Middle frontal gyrus (tissue), 1 donor: ENCODE data around the gene ITGB3.
"Not testable (repeated sequence)": the region's sequence is repeated elsewhere in the genome, so short reads cannot be mapped to it uniquely, and the experiment has no call there.

ENCODE experiments used
- DNase-seq: peaks from one replicate; pipeline ENCODE4 v3.0.0-alpha.2; 2015; ENCODE audit warnings: low spot score; ENCODE audit errors: extremely low spot score

ITGB3 gene

DNA sequence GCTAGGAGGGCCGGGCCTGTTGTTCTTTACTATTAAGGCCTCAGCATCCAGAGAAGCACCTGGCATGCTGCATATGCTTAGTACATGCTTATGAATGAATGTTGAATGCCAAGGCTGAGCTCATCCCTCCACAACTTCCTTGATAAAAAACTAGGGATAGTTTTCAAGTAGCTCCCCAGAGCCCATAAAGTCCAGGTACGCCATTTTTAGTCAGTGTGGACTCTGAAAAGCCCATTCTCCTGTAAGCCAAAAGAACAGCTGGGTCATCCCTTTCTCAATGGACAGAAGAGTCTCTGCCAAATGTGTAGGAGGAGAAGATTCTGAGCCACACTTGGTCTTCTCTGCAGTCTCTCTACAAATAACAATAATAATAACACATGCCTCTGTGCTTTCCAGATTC is 8.9 kb upstream of the ITGB3 start:
- DNase-seq = no peak

DNA sequence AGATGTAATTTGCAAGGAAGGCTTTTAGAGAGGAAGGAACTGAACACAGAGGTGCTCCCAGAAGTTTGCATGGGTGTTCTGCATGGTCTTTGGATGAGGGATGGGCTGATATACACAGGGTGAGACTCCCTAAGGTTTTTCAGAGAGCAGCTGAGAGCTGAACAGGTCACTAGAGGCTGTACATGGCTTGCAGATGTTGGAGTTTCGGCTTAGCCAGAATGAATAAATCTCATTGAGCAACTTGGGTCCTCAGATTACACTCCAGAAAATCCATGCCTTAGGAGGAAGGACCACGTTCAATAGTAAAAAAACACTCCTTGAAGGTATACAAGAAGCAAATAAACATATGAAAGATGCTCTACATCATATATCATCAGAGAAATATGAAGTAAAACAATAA is 7.5 kb upstream of the ITGB3 start:
- DNase-seq = no peak

DNA sequence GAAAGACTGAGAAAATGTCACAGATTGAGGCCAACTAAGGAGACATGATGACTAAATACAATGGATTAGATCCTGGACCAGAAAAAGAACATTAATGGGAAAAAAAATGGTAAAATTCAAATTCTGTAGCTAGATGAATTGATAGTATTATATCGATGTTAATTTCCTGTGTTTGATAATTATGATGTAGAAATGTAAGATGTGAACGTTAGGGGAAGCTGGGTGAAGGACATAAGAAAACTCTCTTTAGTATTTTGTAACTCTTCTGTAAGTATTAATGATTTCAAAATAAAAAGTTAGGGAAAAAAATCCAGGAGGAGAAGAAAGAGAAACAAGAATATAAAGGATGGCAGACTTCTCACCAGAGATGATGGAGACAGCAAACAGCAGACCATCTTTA is 2.8 kb upstream of the ITGB3 start:
- no peak for DNase-seq

DNA sequence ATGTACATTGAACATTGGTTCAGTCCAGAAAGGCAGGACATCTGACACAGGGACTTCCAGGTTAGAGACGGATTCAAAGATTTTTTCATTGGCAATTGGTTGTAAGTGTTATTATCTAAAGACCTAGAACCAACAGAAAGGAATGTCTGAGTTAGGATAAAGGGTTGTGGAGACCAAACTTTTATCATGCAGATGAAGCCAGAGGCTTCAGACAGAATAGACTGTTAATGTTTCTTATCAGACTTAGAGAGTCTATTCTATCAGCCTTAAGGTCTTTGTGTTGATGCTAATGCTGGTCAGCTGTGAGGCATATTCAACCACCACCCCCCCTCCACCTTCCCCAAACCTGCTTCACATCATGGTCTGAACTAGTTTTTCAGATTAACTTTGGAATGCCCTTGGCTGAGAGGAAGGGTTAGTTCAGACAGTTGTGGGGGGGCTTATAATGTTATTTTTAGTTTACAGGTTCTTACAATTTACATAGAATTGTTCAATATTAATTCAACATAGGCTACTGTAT is 2.1 kb upstream of the ITGB3 start:
- no peak for DNase-seq

DNA sequence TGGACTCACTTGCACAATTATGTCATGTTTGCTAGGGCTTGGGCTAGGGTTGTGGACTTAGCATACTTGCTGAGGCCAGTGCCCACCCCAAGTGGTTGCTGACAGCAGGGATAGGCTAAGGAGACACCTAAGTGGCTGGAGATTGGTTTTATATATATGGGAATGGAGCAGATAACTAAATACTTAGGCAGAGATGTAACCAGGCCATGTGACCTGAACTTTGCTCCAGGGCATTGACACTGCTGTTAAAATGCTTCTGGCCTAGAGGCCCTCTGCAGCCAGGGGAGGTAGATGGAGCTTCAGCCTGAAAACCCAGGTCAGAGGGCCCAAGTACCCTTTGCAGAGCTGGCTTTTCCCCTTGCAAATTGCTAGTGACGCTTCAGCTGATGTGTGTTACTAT is 1.4 kb upstream of the ITGB3 start:
- DNase-seq = no peak

DNA sequence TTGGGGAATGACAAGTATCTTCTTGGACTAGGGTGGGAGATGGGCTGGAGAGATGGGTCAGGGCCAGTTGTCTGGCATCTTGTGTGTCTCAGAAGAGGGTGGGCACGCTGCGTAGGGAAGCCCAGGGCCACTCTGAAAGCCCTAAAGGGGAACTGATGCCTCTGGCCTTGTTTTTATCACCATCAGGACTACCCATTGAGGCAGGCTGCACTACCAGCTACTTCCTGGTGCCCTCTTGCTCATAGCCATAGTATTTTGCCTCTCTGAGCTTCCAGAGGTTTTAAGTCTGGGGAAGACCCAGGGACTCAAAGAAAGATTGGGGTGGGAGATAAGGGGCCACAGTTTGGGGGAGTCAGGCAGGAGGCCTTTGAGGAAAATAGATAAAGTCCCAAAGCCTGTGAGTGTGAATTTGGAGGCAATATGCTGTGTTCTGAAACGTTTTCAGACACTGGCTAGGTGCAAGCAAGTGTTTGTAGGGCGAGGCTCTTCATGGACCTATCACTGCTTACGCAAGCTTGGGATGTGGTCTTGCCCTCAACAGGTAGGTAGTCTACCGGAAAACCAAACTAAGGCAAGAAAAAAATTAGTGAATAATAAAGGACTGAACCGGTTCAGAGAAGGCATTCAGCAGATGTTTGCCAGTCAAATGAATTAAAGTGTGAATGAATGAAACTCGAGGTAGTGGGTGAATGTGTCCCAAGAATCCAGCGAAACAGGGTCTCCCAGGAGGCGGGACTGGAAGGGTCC is 688 bp upstream of the ITGB3 start:
- DNase-seq = no peak

DNA sequence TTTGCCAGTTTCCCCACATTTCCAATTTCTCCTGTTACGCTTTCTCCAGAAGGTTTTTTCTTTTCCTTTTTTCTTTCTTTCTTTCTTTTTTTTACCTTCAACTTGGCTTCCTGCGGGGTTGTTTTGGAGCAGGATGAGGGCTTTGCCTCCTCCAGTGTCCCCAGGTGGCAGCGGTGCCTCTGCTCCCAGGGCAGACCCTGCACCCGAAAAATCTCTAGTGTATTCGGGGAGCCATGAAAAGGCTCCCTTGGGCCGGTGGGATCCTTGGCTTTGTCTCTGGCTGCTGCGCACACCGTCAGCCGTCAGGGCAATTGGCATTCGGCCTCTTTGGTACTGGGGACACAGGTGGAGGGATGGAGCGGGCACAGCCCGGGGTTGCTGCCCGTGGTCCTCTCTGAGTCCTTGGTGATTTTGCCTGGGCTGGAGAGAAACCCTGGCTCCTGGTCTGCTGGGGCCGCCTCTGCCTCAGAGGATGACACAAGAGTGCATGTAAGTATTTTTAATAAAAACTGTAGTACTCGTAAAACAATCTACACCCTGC is 846 bp downstream of the ITGB3 start:
- no peak for DNase-seq

DNA sequence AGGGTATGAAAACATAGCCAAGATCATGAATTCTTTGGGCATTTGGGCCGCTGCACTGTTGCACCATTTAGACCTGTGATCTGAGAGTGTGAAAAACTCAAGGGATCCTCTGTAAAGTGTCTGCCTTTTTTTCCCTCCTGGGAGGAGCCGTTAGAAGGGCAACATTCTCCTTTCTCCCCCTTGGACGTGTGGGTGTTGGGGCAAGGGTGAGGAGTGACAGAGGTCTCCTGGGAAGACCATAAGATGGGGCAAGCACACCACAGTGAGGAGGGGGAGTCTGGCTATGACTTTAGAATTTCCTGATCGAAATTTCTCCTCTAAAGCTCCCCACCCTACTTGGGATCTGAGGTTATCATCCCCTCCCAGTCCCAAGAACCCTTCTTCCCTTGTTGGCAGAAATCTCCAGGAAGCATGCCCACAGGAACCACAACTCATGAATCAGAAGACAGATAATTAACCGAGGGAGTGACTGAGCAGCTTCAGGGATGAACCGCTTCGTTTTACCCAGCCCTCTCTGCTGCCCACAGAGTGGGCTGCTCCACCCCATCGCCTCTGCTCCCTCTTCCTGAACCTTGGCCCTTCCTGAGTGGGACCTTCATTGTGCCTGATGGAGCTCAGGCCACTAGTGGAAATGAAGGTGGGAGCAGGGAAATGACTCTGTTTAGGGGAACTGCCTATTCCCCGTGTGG is 4.2 kb downstream of the ITGB3 start:
- no peak for DNase-seq

DNA sequence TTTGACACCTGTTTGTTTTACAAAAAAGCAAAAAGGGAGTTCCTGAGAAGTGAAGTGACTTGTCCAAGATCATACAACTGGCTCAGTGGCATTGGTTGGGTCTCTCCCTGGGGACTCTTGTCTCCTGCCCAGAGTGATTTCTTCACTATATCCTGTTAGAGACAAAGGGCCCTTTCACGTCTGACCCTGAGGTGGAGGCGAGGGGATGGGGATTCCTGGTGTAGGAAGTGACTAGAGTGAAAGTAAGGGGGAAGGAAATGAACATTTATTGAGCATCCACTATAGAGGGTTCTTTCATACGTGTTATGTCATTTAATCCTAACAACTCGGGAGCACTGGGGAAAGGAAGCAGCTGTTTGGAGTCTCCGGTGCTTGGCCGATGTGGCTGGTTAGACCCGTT is 9.0 kb downstream of the ITGB3 start:
- no peak for DNase-seq

DNA sequence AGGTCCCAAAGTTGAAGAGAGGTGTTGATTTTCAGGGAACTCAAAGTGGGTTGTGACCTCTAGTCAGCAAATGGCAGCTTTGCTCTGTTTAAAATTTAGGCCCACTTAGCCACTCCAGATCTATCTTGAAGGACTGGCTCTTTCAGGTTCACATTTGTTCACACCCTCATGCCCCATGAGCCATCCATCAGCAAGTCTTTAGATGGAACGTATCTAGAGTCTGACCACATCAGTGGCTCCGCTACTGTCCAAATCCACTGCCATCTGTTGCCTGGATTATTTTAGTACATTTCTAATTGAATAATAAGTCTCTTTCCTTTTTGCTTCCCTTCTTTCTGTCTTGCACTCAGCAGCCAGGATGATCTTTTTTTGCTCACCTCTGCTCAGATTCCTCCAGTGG is 10.5 kb downstream of the ITGB3 start:
- no peak for DNase-seq

DNA sequence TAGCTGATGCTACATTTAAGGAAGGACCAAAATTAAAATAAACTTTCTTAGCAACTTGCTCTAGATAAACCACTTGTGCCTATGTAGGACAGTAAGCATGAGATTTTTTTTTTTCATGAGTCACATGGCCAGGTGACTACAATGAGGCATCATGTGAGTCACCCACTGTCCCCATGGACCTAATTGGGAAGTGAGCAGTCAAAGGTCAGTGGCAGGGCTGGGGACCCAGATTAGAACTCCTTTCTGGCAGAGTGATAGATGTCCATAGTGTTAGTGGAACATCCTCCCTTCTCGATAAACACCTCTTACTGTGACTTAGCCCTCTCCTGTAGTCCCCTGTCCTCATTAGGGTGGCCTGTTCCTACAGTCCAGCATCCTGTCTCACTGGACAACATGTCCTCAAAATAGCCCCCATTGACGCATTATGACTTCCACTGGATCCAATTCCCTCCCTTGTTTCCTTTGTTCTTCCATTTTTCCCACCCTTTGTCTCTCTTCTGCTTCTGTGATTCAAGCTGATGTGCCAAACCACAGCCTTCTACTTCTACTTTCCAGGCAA is 12.4 kb downstream of the ITGB3 start:
- no peak for DNase-seq

DNA sequence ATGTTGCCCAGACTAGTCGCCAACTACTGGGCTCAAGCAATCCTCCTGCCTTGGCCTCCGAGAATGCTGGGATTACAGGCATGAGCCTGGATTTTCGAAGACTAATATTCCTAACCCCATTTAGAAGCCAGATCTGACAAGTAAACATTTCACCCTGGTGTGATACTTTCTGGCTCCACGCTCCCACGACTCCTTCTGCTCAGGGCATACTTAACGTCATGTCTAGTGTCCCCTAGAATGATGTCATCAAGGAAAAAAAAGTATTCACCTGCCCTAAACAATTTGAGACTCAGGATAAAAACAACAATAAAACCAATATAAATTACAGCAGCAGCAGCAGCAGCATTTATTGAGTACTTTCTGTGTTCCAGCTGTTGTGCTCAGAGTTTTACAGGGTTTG is 13.2 kb downstream of the ITGB3 start:
- no peak for DNase-seq

DNA sequence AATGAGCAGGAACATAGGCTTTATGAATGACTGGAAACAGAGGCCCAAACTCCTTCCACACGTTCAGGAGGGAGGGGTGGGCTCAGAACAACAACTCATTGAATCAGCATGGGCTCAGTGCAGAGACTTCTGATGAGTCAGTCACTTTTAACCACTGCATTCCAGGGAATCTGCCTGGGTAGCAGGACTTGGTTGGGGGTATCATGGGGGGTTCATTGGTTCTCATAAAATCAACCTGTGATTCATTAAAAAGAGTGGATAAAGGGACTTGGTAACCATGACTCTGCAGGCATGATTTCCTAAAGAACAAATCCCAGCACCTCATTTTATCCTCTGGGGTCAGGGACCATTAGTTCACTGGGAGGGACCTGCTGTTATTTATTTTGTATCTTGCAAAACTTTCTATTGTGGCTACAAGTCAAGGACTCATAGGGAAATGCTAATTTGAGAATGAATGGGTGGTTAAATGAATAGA is 13.8 kb downstream of the ITGB3 start:
- no peak for DNase-seq

DNA sequence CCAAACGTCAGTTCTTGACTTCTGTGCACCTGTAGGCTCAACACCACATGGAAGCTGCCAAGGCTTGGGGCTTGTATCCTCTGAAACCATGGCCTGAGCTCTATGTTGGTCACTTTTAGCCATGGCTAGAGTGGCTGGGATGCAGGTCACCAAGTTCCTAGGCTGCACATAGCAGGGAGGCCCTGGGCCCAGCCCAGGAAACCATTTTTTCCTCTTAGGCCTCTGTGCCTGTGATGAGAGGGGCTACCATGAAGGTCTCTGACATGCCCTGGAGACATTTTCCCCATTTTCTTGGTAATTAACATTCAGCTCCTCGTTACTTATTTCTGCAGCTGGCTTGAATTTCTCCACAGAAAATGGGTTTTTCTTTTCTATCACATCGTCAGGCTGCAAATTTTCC is 15.3 kb downstream of the ITGB3 start:
- DNase-seq = not testable (repeated sequence)

DNA sequence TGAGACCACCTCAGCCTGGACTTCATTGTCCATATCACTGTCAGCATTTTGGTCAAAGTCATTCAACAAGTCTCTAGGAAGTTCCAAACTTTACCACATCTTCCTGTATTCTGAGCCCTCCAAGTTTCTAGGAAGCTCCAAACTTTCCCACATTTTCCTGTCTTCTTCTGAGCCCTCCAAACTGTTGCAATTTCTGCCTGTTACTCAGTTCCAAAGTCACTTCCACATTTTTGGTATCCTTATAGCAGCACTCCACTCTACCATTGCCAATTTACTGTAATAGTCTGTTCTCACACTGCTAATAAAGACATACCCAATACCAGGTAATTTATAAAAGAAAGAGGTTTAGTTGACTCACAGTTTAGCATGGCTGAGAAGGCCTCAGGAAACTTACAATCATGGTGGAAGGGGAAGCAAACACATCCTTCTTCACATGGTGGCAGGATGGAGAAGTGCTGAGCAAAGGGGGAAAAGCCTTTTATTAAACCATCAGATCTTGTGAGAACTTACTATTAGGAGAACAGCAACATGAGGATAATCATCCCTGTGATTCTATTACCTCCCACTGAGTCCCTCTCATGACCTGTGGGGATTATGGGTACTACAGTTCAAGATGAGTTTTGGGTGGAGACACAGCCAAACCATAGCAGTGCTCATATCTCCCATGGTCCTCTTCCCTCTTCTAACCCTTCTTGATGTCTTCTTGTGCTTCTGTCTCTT is 16.1 kb downstream of the ITGB3 start:
- DNase-seq = not testable (repeated sequence)

DNA sequence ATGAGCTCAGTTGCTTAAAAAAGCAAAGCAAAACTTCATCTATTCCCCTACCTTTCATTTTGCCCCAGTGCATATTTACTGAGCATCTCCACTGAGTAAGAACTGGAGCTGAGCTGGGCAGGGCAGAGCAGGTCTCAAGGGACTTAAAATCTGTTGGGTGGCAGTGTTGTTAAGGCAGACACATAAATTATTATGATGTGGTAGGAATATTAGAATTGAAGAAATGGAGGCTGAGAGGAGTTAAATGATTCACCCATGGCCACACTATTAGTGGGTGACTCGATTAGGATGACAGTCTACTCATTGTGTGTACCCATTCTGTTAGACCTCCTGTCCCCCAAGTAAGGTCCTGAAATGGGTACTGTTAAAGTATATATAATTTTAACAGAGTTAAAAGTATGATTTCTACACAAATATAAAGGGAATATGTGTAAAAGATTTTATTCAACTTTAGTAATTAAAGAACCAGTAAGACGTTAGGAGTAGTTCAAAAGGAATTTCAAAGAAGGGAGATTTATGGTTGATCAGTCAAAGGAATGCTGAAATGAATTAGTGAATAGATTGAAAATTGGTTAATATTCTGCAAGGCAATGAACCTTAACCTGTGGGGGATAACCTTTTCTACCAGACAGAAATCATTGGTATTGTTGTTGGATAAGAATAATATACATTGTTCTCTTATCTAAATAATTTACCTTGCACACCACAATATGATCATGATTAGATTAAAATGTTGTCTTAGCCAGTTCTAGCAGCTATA is 17.5 kb downstream of the ITGB3 start:
- DNase-seq = no peak

DNA sequence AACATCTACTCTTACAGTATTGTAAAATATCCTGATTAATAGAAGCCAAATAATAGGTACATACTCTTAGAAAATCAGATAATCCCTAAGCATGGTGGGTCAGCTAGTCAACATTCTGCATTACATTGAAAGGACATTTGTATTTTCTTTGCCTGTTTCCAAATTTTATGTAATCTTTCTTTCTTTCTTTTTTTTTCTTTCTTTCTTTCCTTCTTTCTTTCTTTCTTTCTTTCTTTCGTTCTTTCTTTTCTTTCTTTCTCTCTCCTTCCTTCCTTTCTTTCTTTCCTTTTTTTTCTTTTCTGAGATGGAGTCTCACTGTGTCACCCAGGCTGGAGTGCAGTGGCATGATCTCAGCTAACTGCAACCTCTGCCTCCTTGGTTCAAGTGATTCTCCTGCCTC is 18.9 kb downstream of the ITGB3 start:
- no peak for DNase-seq

DNA sequence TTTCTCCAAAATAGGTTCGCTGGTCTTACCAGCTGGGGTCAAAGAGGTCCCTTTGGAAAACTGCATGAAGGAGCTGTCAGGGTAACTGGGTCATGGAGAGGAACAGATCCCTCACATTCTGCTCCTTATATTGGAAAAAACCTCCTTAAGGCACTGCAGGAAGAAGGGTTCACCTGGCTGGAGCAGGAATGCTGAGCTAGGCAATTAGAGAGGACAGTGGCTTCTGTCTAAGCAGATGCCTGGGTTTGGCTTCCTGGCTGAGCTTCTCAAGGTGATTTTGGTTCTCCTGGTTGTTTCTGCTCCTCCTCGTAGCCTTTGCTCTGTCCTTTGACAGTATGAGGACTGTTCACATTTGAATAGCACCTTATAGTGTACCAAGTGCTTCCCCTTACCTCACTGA is 19.6 kb downstream of the ITGB3 start:
- no peak for DNase-seq

DNA sequence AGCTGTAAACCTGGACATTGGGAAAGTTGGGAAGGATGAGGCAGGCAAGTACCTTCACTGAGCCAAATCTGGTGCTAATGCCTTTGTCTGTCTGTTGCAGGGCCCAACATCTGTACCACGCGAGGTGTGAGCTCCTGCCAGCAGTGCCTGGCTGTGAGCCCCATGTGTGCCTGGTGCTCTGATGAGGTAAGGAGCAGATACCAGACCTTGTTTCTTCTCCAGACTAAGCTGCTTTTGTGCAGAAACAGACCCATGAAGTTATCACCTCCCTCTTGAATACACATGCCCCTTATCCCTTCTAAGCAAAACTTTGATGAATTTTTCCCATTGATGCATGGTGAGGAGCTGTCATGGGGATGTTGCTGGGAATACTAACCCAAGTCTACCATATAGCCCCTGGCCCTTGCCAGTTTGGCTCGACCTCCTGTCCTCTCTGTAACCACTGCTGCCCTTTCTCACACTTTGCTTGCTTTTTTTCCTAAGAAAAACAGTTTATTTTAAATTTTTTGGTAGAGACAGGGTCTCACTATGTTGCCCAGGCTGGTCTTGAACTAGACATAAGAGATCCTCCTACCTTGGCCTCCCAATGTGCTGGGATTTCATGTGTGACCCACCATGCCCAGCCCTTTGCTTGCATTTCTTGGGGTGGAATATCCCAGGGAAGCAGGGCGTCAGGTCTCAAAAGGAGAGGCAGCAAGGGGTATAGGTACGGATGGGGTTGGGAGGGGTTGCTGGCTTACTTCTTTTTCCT is 20.9 kb downstream of the ITGB3 start:
- DNase-seq = no peak
